Measurements from ENCODE around the gene P2RX7. TPM values are rescaled to one million over a fixed set of nuclear protein-coding genes. Genes with fewer than 3 reads are reported as not detected.

Gene P2RX7
- total and polyA plus RNA-seq, 5 donors from 2014 or later, result 3.4 to 23.5 (median 6.2) TPM

DNA sequence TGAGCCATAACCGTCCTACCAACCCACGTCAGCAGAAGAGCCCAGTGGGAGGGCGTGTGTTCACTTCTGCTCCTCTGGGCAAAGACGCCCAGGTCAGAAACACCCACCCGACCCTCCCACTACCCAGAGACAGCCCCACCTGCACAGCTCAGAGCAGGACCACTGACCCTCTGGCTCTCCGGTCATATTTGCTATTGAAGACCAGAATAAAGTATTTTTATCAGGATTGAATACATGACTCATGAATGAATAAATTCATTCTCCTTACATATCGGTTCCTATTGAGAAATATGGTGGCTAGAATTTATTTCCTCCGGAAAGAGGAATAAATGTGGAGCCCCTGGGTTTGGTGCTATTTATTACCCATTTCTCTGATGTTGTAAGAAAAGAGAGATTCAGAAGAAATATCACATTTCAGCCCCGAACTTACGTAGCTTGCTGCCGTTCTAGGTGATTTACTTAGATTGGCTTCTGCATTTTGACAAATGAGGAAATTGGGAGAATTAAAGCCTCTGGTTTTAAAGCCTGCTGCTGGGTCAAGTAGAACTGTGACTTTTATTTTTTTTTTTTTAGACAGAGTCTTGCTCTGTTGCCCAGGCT is 36.4 kb upstream of the P2RX7 start:
- H3K27me3 ChIP-seq (ENCODE audit: control insufficient read depth, insufficient read depth, low read length), result no peaks in the 10 kb centered on the region
- H3K9me3 Mint-ChIP-seq, result peaks cover 0 to 6% (median 2%) of the 10 kb centered on the region in 7 donors
- no peak overlapping the region for H3K27ac ChIP-seq (ENCODE audit: insufficient read depth, low read length, poor library complexity, severe bottlenecking)
- peaks cover 30% of the 10 kb centered on the region for H3K4me1 ChIP-seq (ENCODE audit: control insufficient read depth, insufficient read depth, low read length, poor library complexity, severe bottlenecking)
- peaks cover 0 to 10% of the 10 kb centered on the region in 2 experiments for H3K9me3 ChIP-seq (ENCODE audit: control insufficient read depth in 2 of 2, low read length in 2 of 2)
- DNase-seq (no peak), ATAC-seq (ENCODE audit: low read depth in 2 of 2) (no peak)
- peak overlapping the region in 2 of 4 donors; percentile 73 to 82 for H3K4me3 Mint-ChIP-seq
- H3K36me3 ChIP-seq (ENCODE audit: control insufficient read depth, insufficient read depth, low read length), result no peaks in the 10 kb centered on the region
- no peak overlapping the region for H3K27ac Mint-ChIP-seq
- no peaks in the 10 kb centered on the region for H3K36me3 Mint-ChIP-seq
- peaks cover 7 to 41% (median 29%) of the 10 kb centered on the region in 4 donors for H3K4me1 Mint-ChIP-seq
- no peak overlapping the region for H3K4me3 ChIP-seq (ENCODE audit: low read depth, low read length)
- H3K27me3 Mint-ChIP-seq, result peaks cover 24% of the 10 kb centered on the region

DNA sequence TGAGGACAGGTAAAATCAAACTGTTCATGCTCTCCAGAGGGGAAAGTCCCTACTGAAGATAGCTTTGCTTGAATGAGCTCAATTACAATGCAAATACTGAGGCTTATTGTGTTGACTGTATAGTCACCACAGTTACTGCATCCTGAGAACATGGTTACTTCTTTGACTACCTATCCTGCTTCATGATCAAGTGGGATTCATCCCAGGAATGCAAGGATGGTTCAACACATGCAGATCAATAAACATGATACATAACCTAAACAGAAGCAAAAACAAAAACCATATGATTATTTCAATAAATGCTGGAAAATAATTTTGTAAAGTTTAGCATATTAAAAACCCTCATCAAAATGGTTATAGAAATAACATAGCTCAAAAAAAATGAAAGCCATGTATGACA is 32.9 kb upstream of the P2RX7 start:
- Mint-ChIP-seq H3K27ac (no peak overlapping the region), H3K4me3 (no peak overlapping the region), H3K4me1 (peaks cover 4 to 12% (median 8%) of the 10 kb centered on the region in 4 donors), H3K9me3 (peaks cover 0 to 8% (median 2%) of the 10 kb centered on the region in 7 donors), H3K36me3 (no peaks in the 10 kb centered on the region), H3K27me3 (peaks cover 26% of the 10 kb centered on the region)
- no peak overlapping the region for H3K4me3 ChIP-seq (ENCODE audit: low read depth, low read length)
- no peak for DNase-seq
- H3K4me1 ChIP-seq (ENCODE audit: control insufficient read depth, insufficient read depth, low read length, poor library complexity, severe bottlenecking), result peaks cover 13% of the 10 kb centered on the region
- no peaks in the 10 kb centered on the region for H3K36me3 ChIP-seq (ENCODE audit: control insufficient read depth, insufficient read depth, low read length)
- ATAC-seq (ENCODE audit: low read depth in 2 of 2), result no peak
- H3K27me3 ChIP-seq (ENCODE audit: control insufficient read depth, insufficient read depth, low read length), result no peaks in the 10 kb centered on the region
- H3K27ac ChIP-seq (ENCODE audit: insufficient read depth, low read length, poor library complexity, severe bottlenecking), result no peak overlapping the region
- H3K9me3 ChIP-seq (ENCODE audit: control insufficient read depth in 2 of 2, low read length in 2 of 2), result peaks cover 0 to 10% of the 10 kb centered on the region in 2 experiments

DNA sequence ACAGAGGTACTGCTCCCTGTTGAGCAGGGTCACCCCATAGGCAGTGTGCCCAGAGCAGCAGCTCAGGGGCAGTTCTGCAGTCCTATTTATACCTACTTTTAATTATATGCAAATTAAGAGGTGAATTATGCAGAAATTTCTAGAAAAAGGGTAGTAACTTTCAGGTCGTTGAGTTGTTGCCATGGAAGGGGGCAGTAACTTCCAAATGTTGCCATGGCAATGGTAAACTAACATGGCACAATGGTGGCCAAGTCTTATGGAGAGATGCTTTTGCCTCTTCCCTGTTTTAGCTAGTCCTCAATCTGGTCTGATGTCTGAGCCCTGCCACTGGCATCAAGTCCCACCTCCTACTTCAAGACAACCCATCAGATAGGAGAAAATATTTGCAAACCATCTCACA is 30.4 kb upstream of the P2RX7 start:
- Histone ChIP-seq H3K27me3 (ENCODE audit: control insufficient read depth, insufficient read depth, low read length) (no peaks in the 10 kb centered on the region), H3K9me3 (ENCODE audit: control insufficient read depth in 2 of 2, low read length in 2 of 2) (peaks cover 0 to 10% of the 10 kb centered on the region in 2 experiments), H3K4me3 (ENCODE audit: low read depth, low read length) (no peak overlapping the region), H3K36me3 (ENCODE audit: control insufficient read depth, insufficient read depth, low read length) (no peaks in the 10 kb centered on the region), H3K27ac (ENCODE audit: insufficient read depth, low read length, poor library complexity, severe bottlenecking) (no peak overlapping the region), H3K4me1 (ENCODE audit: control insufficient read depth, insufficient read depth, low read length, poor library complexity, severe bottlenecking) (no peaks in the 10 kb centered on the region)
- Mint-ChIP-seq H3K4me1 (no peaks in the 10 kb centered on the region), H3K9me3 (peaks cover 0 to 11% (median 1%) of the 10 kb centered on the region in 7 donors), H3K27ac (no peak overlapping the region), H3K4me3 (no peak overlapping the region), H3K27me3 (peaks cover 23% of the 10 kb centered on the region), H3K36me3 (no peaks in the 10 kb centered on the region)
- ATAC-seq (ENCODE audit: low read depth in 2 of 2), result no peak
- DNase-seq, result no peak

DNA sequence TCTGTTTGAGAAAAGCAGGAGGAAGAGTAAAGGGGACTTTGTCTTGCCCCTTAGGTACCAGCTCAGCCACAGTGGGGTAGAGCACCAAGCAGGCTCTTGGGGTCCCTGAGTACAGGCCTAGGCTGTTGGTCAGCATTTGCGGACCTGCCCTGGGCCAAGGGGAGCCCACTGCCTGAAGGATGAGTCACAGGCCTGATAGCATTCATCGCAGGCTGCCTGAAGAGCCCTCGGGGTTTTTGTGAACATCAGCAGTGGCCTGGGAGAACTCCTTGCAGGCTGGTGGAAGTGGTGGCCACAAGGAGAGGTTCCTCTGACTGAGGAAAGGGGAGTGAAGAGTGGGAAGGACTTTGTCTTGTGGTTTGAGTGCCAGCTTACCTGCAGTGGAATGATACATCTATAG is 25.0 kb upstream of the P2RX7 start:
- Mint-ChIP-seq H3K27me3 (peaks cover 13% of the 10 kb centered on the region), H3K4me3 (no peak overlapping the region), H3K27ac (no peak overlapping the region), H3K4me1 (peaks cover 0 to 3% (median 0%) of the 10 kb centered on the region in 4 donors), H3K9me3 (peaks cover 0 to 5% (median 0%) of the 10 kb centered on the region in 7 donors), H3K36me3 (no peaks in the 10 kb centered on the region)
- Histone ChIP-seq H3K27me3 (ENCODE audit: control insufficient read depth, insufficient read depth, low read length) (no peaks in the 10 kb centered on the region), H3K4me1 (ENCODE audit: control insufficient read depth, insufficient read depth, low read length, poor library complexity, severe bottlenecking) (no peaks in the 10 kb centered on the region), H3K4me3 (ENCODE audit: low read depth, low read length) (no peak overlapping the region), H3K9me3 (ENCODE audit: control insufficient read depth in 2 of 2, low read length in 2 of 2) (no peaks in the 10 kb centered on the region), H3K36me3 (ENCODE audit: control insufficient read depth, insufficient read depth, low read length) (no peaks in the 10 kb centered on the region), H3K27ac (ENCODE audit: insufficient read depth, low read length, poor library complexity, severe bottlenecking) (no peak overlapping the region)
- no peak for ATAC-seq (ENCODE audit: low read depth in 2 of 2)
- DNase-seq, result no peak

DNA sequence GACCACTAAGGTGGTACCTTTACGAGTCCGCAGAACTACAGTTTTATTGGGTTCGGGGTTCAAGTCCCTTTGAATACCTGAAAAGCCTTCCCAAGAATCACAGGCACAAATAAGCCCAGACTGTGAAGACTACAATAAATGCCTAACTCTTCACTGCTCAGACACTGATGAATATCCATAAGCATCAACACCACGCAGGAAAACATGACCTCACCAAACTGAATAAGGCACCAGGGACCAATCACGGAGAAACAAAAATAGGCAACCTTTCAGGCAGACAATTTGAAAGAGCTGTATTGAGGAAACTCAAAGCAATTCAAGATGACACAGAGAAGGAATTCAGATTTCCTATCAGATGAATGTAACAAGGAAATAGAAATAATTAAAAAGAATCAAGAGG is 24.2 kb upstream of the P2RX7 start:
- no peaks in the 10 kb centered on the region for H3K36me3 Mint-ChIP-seq
- Histone ChIP-seq H3K27ac (ENCODE audit: insufficient read depth, low read length, poor library complexity, severe bottlenecking) (no peak overlapping the region), H3K27me3 (ENCODE audit: control insufficient read depth, insufficient read depth, low read length) (no peaks in the 10 kb centered on the region), H3K36me3 (ENCODE audit: control insufficient read depth, insufficient read depth, low read length) (no peaks in the 10 kb centered on the region), H3K4me3 (ENCODE audit: low read depth, low read length) (no peak overlapping the region), H3K9me3 (ENCODE audit: control insufficient read depth in 2 of 2, low read length in 2 of 2) (no peaks in the 10 kb centered on the region), H3K4me1 (ENCODE audit: control insufficient read depth, insufficient read depth, low read length, poor library complexity, severe bottlenecking) (no peaks in the 10 kb centered on the region)
- H3K27me3 Mint-ChIP-seq, result peaks cover 9% of the 10 kb centered on the region
- H3K27ac Mint-ChIP-seq, result peak overlapping the region in 1 of 3 donors; percentile 45
- ATAC-seq (ENCODE audit: low read depth in 2 of 2), result no peak
- H3K4me3 Mint-ChIP-seq, result no peak overlapping the region
- peaks cover 0 to 5% (median 0%) of the 10 kb centered on the region in 7 donors for H3K9me3 Mint-ChIP-seq
- peaks cover 0 to 3% (median 0%) of the 10 kb centered on the region in 4 donors for H3K4me1 Mint-ChIP-seq
- no peak for DNase-seq

DNA sequence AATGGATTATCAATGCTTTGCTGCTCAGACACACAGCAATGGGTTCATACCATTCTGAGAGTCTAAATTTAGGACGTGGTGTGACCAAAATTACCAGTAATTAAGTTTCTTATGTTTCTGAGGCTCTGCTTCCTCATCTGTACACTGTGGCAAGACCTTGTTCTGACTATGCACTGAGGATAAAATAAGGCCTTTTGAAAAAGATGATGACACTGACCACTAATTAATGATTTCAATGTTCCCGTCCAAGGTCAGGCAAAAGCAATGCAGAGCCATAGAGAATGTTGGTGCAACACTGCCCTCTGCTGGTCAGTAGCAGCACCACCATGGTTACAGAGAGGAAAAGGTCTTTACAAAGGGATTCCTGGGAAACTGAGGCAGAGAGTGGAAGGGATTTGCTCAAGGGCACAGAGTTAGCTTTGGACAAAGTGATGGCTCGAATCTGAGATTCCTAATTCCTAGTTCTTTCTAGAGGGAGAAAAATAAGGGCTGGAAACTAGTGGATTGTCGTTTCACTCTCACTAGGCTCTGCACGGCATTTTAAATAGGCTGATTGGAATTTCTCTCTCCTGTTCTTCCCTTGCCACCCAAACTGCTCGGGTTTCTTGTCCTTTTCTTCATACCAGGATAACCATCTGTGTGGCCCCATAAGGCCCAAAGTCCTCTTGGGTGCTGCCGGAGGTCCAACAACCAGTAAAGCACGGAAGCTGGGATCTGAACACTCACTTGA is 22.3 kb upstream of the P2RX7 start:
- DNase-seq, result peak; percentile 49 to 61 (median 57)
- Histone ChIP-seq H3K36me3 (ENCODE audit: control insufficient read depth, insufficient read depth, low read length) (no peaks in the 10 kb centered on the region), H3K4me3 (ENCODE audit: low read depth, low read length) (no peak overlapping the region), H3K9me3 (ENCODE audit: control insufficient read depth in 2 of 2, low read length in 2 of 2) (no peaks in the 10 kb centered on the region), H3K4me1 (ENCODE audit: control insufficient read depth, insufficient read depth, low read length, poor library complexity, severe bottlenecking) (no peaks in the 10 kb centered on the region), H3K27me3 (ENCODE audit: control insufficient read depth, insufficient read depth, low read length) (no peaks in the 10 kb centered on the region), H3K27ac (ENCODE audit: insufficient read depth, low read length, poor library complexity, severe bottlenecking) (no peak overlapping the region)
- Mint-ChIP-seq H3K4me3 (no peak overlapping the region), H3K9me3 (no peaks in the 10 kb centered on the region), H3K4me1 (peaks cover 0 to 3% (median 0%) of the 10 kb centered on the region in 4 donors), H3K27ac (no peak overlapping the region), H3K27me3 (peaks cover 4% of the 10 kb centered on the region), H3K36me3 (no peaks in the 10 kb centered on the region)
- peak; percentile 58 to 77 for ATAC-seq (ENCODE audit: low read depth in 2 of 2)

DNA sequence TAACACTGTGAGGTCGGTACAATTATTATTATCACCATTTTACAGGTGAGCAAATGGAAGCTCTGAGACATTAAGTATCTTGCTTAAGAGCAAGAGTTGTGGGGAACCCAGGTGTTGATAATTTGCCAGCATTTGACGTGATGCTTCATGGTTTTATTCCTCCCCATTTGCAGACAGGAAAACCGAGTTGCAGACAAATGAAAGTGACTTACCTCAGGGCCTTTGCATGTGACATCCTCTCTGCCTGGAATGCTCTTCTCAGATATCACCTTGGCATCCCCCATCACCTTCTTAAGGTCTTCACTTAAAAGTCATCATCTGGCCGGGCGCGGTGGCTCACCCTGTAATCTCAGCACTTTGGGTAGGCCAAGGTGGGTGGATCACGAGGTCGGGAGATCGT is 21.0 kb upstream of the P2RX7 start:
- no peaks in the 10 kb centered on the region for H3K9me3 ChIP-seq (ENCODE audit: control insufficient read depth in 2 of 2, low read length in 2 of 2)
- no peak for DNase-seq
- H3K27me3 Mint-ChIP-seq, result no peaks in the 10 kb centered on the region

More for the DNA sequence above, 21.0 kb upstream of the P2RX7 start:
- H3K36me3 ChIP-seq (ENCODE audit: control insufficient read depth, insufficient read depth, low read length), result no peaks in the 10 kb centered on the region
- no peak for ATAC-seq (ENCODE audit: low read depth in 2 of 2)
- H3K4me1 ChIP-seq (ENCODE audit: control insufficient read depth, insufficient read depth, low read length, poor library complexity, severe bottlenecking), result no peaks in the 10 kb centered on the region
- Mint-ChIP-seq H3K4me3 (no peak overlapping the region), H3K36me3 (no peaks in the 10 kb centered on the region), H3K4me1 (peaks cover 0 to 3% (median 0%) of the 10 kb centered on the region in 4 donors), H3K9me3 (no peaks in the 10 kb centered on the region), H3K27ac (no peak overlapping the region)
- H3K4me3 ChIP-seq (ENCODE audit: low read depth, low read length), result no peak overlapping the region
- no peaks in the 10 kb centered on the region for H3K27me3 ChIP-seq (ENCODE audit: control insufficient read depth, insufficient read depth, low read length)
- no peak overlapping the region for H3K27ac ChIP-seq (ENCODE audit: insufficient read depth, low read length, poor library complexity, severe bottlenecking)
